Body of pancreas (tissue), 4 donors: ENCODE data around the gene KLHDC4. TPM values are rescaled to one million over a fixed set of nuclear protein-coding genes. Genes with fewer than 3 reads are reported as not detected.
A peak's percentile ranks its signal among the peaks of the same experiment; 100 is the strongest.

Experiments
- ATAC-seq: fragments of 150-250 bp; one replicate; pipeline ENCODE4 v1.9.1; 2016
- DNase-seq, 4 donors: peaks; one replicate each; pipeline ENCODE4 v3.0.0-alpha.2; 2019
- H3K27ac ChIP-seq, 4 donors: fragments of 200-600 bp; sonication (generic); 1 replicate in 3 of 4; 2 replicates in 1 of 4; pipeline versions ENCODE4 v1.5.1 to v1.6.1; 2016 to 2019; ENCODE audit warnings: mild to moderate bottlenecking in 1 of 4, mixed read lengths in 1 of 4, moderate library complexity in 1 of 4
- H3K27me3 ChIP-seq, 2 donors: fragments of 200-600 bp; sonication (generic); one replicate each; pipeline ENCODE4 v1.6.0; 2016; ENCODE audit warnings: mild to moderate bottlenecking in 1 of 2
- H3K36me3 ChIP-seq, 2 donors: fragments of 200-600 bp; sonication (generic); replicated peaks in 1 of 2; 2 replicates each; pipeline ENCODE4 v1.5.1; 2016; ENCODE audit warnings: low read depth in 2 of 2; ENCODE audit not compliant: insufficient read depth in 1 of 2
- H3K4me1 ChIP-seq: fragments of 200-600 bp; sonication (generic); one replicate; pipeline ENCODE4 v1.6.0; 2016
- H3K4me3 ChIP-seq, 2 donors: fragments of 200-600 bp; sonication (generic); 1 replicate in 1 of 2; 2 replicates in 1 of 2; pipeline ENCODE4 v1.5.1; 2016 to 2019
- H3K9me3 ChIP-seq, 3 donors: fragments of 200-600 bp; sonication (generic); 1 replicate in 2 of 3; 2 replicates in 1 of 3; pipeline ENCODE4 v1.5.1; 2016
- POLR2A ChIP-seq, 3 donors: fragments of 450-650 bp; IDR thresholded peaks; one replicate each; pipeline ENCODE4 v1.6.1; 2016; ENCODE audit warnings: antibody characterized with exemption in 3 of 3, mild to moderate bottlenecking in 2 of 3
- WGBS, 2 donors: methylation state at CpG; one replicate each; pipeline ENCODE4 v1.1.5; 2017; 5-methylcytosine and 5-hydroxymethylcytosine counted together
- intact Hi-C: fragments of 100-400 bp; cut with DNase I; formaldehyde crosslinking; loops from one replicate; pipeline ENCODE4 v1.15.1; 2023
- total RNA-seq, 2 donors: library from RNA; depleted of rRNA; stranded (reverse); fragments of >200 nt; gene quantifications; one replicate each; pipeline ENCODE4 v1.1.0, GENCODE V29; 2016
- TF ChIP-seq, protein P1 (sequence below), 7 experiments: fragments of 450-650 bp in 4 of 7; fragments of 200-600 bp in 3 of 7; sonication (generic) in 3 of 7; IDR thresholded peaks; one replicate each; pipeline ENCODE4 v1.5.1; 2016 to 2019; ENCODE audit warnings: antibody characterized with exemption in 7 of 7

The KLHDC4 gene
- total RNA-seq, 2 donors from 2014 or later = 25.4 to 82.1 TPM

DNA sequence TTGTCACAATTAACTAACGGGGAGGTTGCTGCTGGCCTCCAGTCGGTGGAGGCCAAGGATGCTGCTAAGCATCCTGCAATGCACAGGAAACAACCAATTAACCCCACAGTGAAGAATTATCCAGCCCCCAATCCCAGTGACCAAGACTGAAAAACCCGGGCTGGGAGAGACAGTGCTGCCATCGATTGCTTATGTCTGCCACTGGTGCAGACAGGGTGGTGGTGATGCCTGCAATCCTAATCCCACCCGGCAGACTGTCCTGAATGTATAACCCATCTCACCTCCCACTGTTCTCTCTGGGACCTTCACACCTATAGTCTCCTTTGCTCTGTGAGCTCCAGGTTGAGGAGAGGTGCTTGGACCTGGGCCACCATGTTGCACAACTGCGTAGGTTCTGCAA, 42.3 kb upstream of the KLHDC4 start:
- no peak for DNase-seq
- ATAC-seq = no peak
- Histone ChIP-seq H3K4me1 (peaks cover 20% of the 10 kb centered on the region), H3K27me3 (no peaks in the 10 kb centered on the region), H3K27ac (no peak overlapping the region), H3K36me3 (no peaks in the 10 kb centered on the region), H3K9me3 (no peaks in the 10 kb centered on the region), H3K4me3 (no peak overlapping the region)
- intact Hi-C loops = no loop called here
- 83 to 86% methylated on average over 6 of the region's 6 CpGs for WGBS, 2 donors
- no peak for TF ChIP-seq POLR2A (IDR thresholded peaks at IDR 0.05)
- TF ChIP-seq, protein P1, sequence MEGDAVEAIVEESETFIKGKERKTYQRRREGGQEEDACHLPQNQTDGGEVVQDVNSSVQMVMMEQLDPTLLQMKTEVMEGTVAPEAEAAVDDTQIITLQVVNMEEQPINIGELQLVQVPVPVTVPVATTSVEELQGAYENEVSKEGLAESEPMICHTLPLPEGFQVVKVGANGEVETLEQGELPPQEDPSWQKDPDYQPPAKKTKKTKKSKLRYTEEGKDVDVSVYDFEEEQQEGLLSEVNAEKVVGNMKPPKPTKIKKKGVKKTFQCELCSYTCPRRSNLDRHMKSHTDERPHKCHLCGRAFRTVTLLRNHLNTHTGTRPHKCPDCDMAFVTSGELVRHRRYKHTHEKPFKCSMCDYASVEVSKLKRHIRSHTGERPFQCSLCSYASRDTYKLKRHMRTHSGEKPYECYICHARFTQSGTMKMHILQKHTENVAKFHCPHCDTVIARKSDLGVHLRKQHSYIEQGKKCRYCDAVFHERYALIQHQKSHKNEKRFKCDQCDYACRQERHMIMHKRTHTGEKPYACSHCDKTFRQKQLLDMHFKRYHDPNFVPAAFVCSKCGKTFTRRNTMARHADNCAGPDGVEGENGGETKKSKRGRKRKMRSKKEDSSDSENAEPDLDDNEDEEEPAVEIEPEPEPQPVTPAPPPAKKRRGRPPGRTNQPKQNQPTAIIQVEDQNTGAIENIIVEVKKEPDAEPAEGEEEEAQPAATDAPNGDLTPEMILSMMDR (IDR thresholded peaks at IDR 0.05) = no peak

DNA sequence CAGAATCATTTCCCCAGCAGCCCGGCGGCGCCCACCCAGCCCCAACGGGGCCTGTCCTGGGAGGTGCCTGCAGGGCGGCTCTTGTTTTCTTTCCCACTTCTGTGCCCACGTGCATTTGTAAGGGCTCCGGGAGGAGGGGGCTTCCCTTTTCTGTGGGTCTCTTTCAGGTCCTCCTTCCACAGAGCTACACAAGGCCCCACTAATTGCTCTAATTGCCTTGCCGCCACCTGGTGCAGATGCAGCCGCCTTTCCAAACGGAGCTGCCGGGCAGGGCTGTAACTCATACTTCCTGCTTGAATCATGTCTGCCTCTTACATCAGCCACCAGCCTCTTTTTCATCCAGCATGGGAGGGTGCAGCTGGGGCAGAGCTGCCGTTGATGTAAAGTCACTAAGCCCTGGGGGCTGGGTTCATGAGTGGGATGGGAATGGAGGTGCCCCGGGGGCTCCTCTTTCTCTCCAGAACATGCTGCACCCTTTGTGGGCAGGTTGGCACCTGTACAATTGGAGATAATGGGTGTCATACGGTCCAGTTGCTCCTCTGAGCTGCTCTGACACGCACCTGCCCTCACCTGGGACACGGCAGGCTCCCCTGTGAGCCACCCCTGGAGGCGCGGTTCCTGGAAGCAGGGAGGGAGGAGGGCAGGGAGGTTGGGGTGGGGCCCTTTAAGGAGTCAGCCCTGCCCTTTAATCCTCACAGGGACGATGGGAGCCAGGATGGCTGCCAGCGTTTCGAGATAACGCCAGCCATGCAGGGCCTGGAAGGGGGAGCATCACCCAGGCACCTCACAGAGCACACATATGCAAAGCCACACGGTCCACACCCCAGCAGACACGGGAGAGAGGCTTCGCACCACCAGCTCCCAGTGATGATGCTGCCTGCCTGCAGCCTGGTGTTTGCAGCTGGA, 41.1 kb upstream of the KLHDC4 start:
- intact Hi-C loops = no loop called here
- ATAC-seq = peak; percentile 78
- Histone ChIP-seq H3K9me3 (no peaks in the 10 kb centered on the region), H3K27ac (peak overlapping the region in 3 of 4 donors; percentile 13 to 64 (median 58)), H3K27me3 (no peaks in the 10 kb centered on the region), H3K4me1 (peaks cover 20% of the 10 kb centered on the region), H3K4me3 (peak overlapping the region in 1 of 2 donors; percentile 8), H3K36me3 (no peaks in the 10 kb centered on the region)
- peak; percentile 46 to 65 (median 64) for DNase-seq
- WGBS, 2 donors = 6 to 9% methylated on average over 11 to 25 of the region's 25 CpGs
- TF ChIP-seq, protein P1 (IDR thresholded peaks at IDR 0.05) = no peak
- peak in 2 of 3 donors; percentile 40 to 46 for TF ChIP-seq POLR2A (IDR thresholded peaks at IDR 0.05)

DNA sequence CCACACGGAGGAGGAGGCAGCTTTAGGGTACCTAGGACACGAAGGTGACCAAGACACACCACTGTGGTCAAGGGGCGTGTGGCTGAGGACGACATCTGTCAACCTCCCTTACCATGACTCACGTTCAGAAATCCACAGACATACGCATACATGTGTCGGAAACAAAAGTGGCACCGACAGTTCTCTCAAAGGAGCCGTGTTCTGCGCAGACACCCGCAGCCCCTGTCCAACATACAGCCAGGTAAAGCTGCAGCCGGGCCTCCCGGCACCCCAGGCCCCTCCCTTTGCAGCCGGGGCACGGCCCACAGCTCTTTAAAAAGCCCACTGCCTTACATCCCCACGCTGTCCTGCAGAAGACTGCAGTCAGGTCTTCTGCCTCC, 40.5 kb upstream of the KLHDC4 start:
- H3K27me3 ChIP-seq = no peaks in the 10 kb centered on the region
- peak overlapping the region in 3 of 4 donors; percentile 13 to 64 (median 58) for H3K27ac ChIP-seq
- no peaks in the 10 kb centered on the region for H3K9me3 ChIP-seq
- H3K4me3 ChIP-seq = peak overlapping the region in 1 of 2 donors; percentile 8
- no peaks in the 10 kb centered on the region for H3K36me3 ChIP-seq
- no peak for TF ChIP-seq POLR2A (IDR thresholded peaks at IDR 0.05)
- TF ChIP-seq, protein P1 (IDR thresholded peaks at IDR 0.05) = no peak
- DNase-seq = peak in 1 of 4 donors; percentile 17
- intact Hi-C loops = no loop called here
- peaks cover 20% of the 10 kb centered on the region for H3K4me1 ChIP-seq
- peak; percentile 27 for ATAC-seq
- WGBS, 2 donors = 19 to 49% methylated on average over 16 of the region's 16 CpGs

DNA sequence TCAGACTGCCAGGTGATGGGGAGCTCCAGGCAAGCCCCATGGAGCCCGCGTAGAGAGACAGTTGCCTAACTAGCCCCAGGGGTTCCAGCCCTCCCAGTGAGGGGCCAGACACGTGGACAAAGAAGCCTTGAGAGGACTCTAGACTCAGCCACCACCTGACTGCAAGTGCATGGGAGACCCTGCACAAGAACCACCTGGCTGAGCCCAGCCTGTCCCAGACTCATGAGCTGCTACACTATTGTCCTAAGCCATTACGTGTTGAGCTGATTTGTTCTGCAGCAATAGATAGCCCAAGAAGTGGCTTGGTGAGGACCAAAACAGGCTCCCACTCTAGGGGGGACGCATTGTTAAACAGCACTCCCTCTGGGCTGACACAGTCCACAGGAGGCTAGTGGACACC, 37.6 kb upstream of the KLHDC4 start:
- DNase-seq = no peak
- Histone ChIP-seq H3K27me3 (no peaks in the 10 kb centered on the region), H3K4me3 (no peak overlapping the region), H3K9me3 (no peaks in the 10 kb centered on the region), H3K4me1 (peaks cover 20% of the 10 kb centered on the region), H3K36me3 (no peaks in the 10 kb centered on the region), H3K27ac (no peak overlapping the region)
- TF ChIP-seq, protein P1 (IDR thresholded peaks at IDR 0.05) = no peak
- no peak for TF ChIP-seq POLR2A (IDR thresholded peaks at IDR 0.05)
- intact Hi-C loops = no loop called here
- ATAC-seq = no peak
- WGBS, 2 donors = 85% methylated on average over 5 of the region's 5 CpGs; no CpG with 5 or more reads in 1 of the 2 donors
